ENCODE data around the gene SEC14L2. TPM values are rescaled to one million over a fixed set of nuclear protein-coding genes. Genes with fewer than 3 reads are reported as not detected.

SEC14L2 gene
- 1 to 10 TPM; 3.0 to 5.1 (median 4.2) TPM for total RNA-seq

DNA sequence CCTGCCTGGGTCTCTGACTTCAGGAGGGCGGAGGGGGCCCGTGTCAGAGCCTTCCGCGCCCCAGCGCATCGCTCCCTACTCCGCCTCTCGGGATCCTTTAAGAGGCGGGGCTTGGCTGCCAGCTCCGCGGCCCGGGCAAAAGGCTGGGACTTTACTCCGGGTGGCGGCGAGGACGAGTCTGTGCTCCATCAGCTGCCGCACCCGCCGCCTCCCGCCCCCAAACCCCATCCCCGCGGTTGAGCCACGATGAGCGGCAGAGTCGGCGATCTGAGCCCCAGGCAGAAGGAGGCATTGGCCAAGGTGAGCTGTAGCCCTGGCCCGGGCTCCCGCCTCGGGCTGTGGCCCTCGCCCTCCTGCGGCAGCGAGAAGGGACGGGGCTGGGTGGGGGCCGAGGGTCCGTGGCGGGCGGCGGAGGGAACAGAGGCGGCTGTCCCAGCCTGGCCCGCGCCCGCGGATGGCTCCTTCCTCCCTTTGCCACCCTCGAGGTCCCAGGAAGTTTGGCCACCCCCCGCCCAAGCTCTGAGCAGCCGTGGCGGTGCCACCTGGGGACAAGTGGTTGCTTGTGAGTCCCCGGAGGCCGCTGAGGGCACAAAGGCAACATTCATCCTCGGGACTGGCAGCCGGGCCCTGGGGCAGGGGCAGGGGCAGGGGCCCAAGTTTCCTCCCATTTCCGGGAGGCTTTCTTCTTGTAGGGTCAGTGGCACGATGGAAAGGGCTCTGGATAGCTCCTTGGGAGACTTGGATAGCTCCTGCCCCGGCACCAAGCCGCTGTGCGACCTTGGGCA, at the start of gene SEC14L2:
Gene SEC14L2, plus strand, starts transcription at position 148 of the 785 bp plus-strand sequence. Its CDS starts 99 bp downstream, at position 247.
- H3K9me3 ChIP-seq, result no peaks in the 10 kb centered on the region
- peaks cover 0 to 14% of the 10 kb centered on the region in 2 donors for H3K4me1 ChIP-seq
- in situ Hi-C loops (cut with MboI; ENCODE audit: low sequenced_read_pairs in 4 of 4) (loop anchor here (10.0 to 25.0 kb wide), 4 partner anchors 88 to 285 kb away; partner anchors contain the start of genes CASTOR1 (in 1 of the 4) and OSM (in 1 of the 4)), intact Hi-C loops (cut with DNase I; ENCODE audit: low total_unique reads) (no loop called here)
- no peaks in the 10 kb centered on the region for H3K36me3 ChIP-seq
- DNase-seq, result peak; percentile 19 to 41
- H3K4me3 ChIP-seq, result peak within 1 kb of the TSS; percentile 60 to 72 (median 62)
- peak within 1 kb of the TSS in 2 of 4 donors; percentile 23 to 35 for H3K27ac ChIP-seq
- peak in 1 of 2 donors; percentile 21 for TF ChIP-seq POLR2A (IDR thresholded peaks at IDR 0.05)
- TF ChIP-seq CTCF (IDR thresholded peaks at IDR 0.05 in 4 of 5, conservative IDR thresholded peaks at IDR 0.05 in 1 of 5), result no peak
- peaks cover 24 to 35% (median 31%) of the 10 kb centered on the region in 3 donors for H3K27me3 ChIP-seq
- peak; percentile 33 to 48 for ATAC-seq

- no peaks in the 10 kb centered on the region for H3K4me1 ChIP-seq
Measured at GRCh38 chr22:30347255-30347892, 49.4 kb upstream of the SEC14L2 start.

DNA sequence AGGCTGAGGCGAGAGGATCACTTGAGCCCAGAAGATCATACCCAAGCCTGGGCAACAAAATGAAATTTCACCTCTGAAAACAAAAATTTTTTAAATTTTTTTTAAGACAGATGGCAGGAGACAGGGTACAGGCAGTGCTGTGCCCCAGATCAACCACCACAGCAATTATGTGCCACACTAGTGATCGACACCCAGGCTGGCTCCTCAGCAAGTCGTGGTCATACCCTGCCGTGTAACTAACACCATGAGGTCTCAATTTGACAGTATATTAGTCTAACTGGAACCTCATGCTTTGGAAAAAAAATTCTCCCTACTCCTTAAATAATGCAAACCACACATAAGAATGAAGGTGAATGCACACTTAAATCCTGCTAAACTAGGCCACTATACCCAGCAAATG, 48.4 kb upstream of the SEC14L2 start:
- intact Hi-C loops (cut with DNase I; ENCODE audit: low total_unique reads) (no loop called here), in situ Hi-C loops (cut with MboI; ENCODE audit: low sequenced_read_pairs in 4 of 4) (no loop called here)
- TF ChIP-seq POLR2A (IDR thresholded peaks at IDR 0.05), result no peak
- TF ChIP-seq CTCF (IDR thresholded peaks at IDR 0.05 in 4 of 5, conservative IDR thresholded peaks at IDR 0.05 in 1 of 5), result no peak
- no peak overlapping the region for H3K4me3 ChIP-seq
- no peak for ATAC-seq
- H3K4me1 ChIP-seq, result no peaks in the 10 kb centered on the region
- no peaks in the 10 kb centered on the region for H3K27me3 ChIP-seq
- no peak for DNase-seq
- no peak overlapping the region for H3K27ac ChIP-seq
- peaks cover 0 to 88% of the 10 kb centered on the region in 2 donors for H3K36me3 ChIP-seq
- H3K9me3 ChIP-seq, result no peaks in the 10 kb centered on the region

More at GRCh38 chr22:30347255-30347892, 49.4 kb upstream of the SEC14L2 start:
- Histone ChIP-seq H3K4me3 (no peak overlapping the region), H3K36me3 (peaks cover 0 to 93% of the 10 kb centered on the region in 2 donors), H3K9me3 (no peaks in the 10 kb centered on the region), H3K27ac (no peak overlapping the region), H3K27me3 (no peaks in the 10 kb centered on the region)
- TF ChIP-seq POLR2A (IDR thresholded peaks at IDR 0.05) (no peak), CTCF (IDR thresholded peaks at IDR 0.05 in 4 of 5, conservative IDR thresholded peaks at IDR 0.05 in 1 of 5) (no peak)
- ATAC-seq, result peak in 1 of 2 donors; percentile 65
- in situ Hi-C loops (cut with MboI; ENCODE audit: low sequenced_read_pairs in 4 of 4) (no loop called here), intact Hi-C loops (cut with DNase I; ENCODE audit: low total_unique reads) (no loop called here)
- no peak for DNase-seq

GRCh38 chr22:30348809-30349208, 48.0 kb upstream of the SEC14L2 start:
- TF ChIP-seq POLR2A (IDR thresholded peaks at IDR 0.05) (no peak), CTCF (IDR thresholded peaks at IDR 0.05 in 4 of 5, conservative IDR thresholded peaks at IDR 0.05 in 1 of 5) (no peak)
- ATAC-seq (no peak), DNase-seq (no peak)
- peaks cover 0 to 2% of the 10 kb centered on the region in 2 donors for H3K4me1 ChIP-seq
- H3K27ac ChIP-seq, result no peak overlapping the region
- no peak overlapping the region for H3K4me3 ChIP-seq
- no peaks in the 10 kb centered on the region for H3K9me3 ChIP-seq
- peaks cover 0 to 84% of the 10 kb centered on the region in 2 donors for H3K36me3 ChIP-seq
- intact Hi-C loops (cut with DNase I; ENCODE audit: low total_unique reads), result no loop called here
- no peaks in the 10 kb centered on the region for H3K27me3 ChIP-seq
- in situ Hi-C loops (cut with MboI; ENCODE audit: low sequenced_read_pairs in 4 of 4), result no loop called here
